HEK293 (cell line): ENCODE results near the gene TRPM8.
A peak's percentile ranks its signal among the peaks of the same experiment; 100 is the strongest.

Experiments
- CTCF ChIA-PET: fragments of 350-600 bp; formaldehyde crosslinking; extraction: SDS; loops from one replicate; lab custom pipeline; 2021; ENCODE audit warnings: antibody characterized with exemption; lab: Yijun Ruan, JAX
- POLR2A ChIA-PET: fragments of 300-600 bp; formaldehyde crosslinking; extraction: SDS; loops from one replicate; lab custom pipeline; 2020; ENCODE audit warnings: antibody characterized with exemption, inconsistent platforms; lab: Yijun Ruan, JAX
- H3K27ac ChIP-seq: fragments of 200-500 bp; sonication (Bioruptor generic); 2 replicates; pipeline ENCODE4 v1.5.1; 2014; ENCODE audit warnings: low read depth, low read length, control low read depth, inconsistent platforms; ENCODE audit errors: extremely low read depth
- H3K36me3 ChIP-seq, 2 experiments: fragments of 200-500 bp in 1 of 2; sonication (Bioruptor generic) in 1 of 2; 1 replicate in 1 of 2; 2 replicates in 1 of 2; pipeline ENCODE4 v1.5.1; 2014 to 2017; ENCODE audit warnings: inconsistent platforms in 2 of 2, low read length in 2 of 2; ENCODE audit not compliant: control insufficient read depth in 2 of 2, insufficient read depth in 1 of 2
- H3K4me1 ChIP-seq: fragments of 200-500 bp; sonication (Bioruptor generic); 2 replicates; pipeline ENCODE4 v1.5.1; 2014; ENCODE audit warnings: mild to moderate bottlenecking, low read length, inconsistent platforms; ENCODE audit not compliant: control insufficient read depth, insufficient read depth
- H3K4me3 ChIP-seq: 2 replicates; pipeline ENCODE4 v1.5.1; 2011; ENCODE audit warnings: low read depth, mild to moderate bottlenecking, control low read depth, low read length, moderate library complexity
- H3K9me3 ChIP-seq: fragments of 200-500 bp; sonication (Bioruptor generic); 2 replicates; pipeline ENCODE4 v1.5.1; 2014; ENCODE audit warnings: low read depth, low read length, inconsistent platforms; ENCODE audit not compliant: control insufficient read depth, insufficient read depth
- GLI4 ChIP-seq: fragments of 450-650 bp; formaldehyde crosslinking; IDR thresholded peaks from 2 replicates; pipeline ENCODE4 v1.5.1; 2016; ENCODE audit warnings: missing biosample characterization, missing genetic modification characterization
- OSR2 ChIP-seq: fragments of 450-650 bp; formaldehyde crosslinking; IDR thresholded peaks from 2 replicates; pipeline ENCODE4 v1.5.1; 2016; ENCODE audit warnings: missing biosample characterization, missing genetic modification characterization
- SCRT2 ChIP-seq: fragments of 450-650 bp; formaldehyde crosslinking; IDR thresholded peaks from 2 replicates; pipeline ENCODE4 v1.5.1; 2016; ENCODE audit warnings: missing biosample characterization, missing genetic modification characterization
- ZBTB1 ChIP-seq: fragments of 450-650 bp; formaldehyde crosslinking; IDR thresholded peaks from 2 replicates; pipeline ENCODE4 v1.5.1; 2016; ENCODE audit warnings: missing biosample characterization, missing genetic modification characterization
- ZBTB8A ChIP-seq: fragments of 450-650 bp; formaldehyde crosslinking; IDR thresholded peaks from 2 replicates; pipeline ENCODE4 v1.5.1; 2016; ENCODE audit warnings: missing biosample characterization, missing genetic modification characterization
- ZFP3 ChIP-seq: fragments of 450-650 bp; formaldehyde crosslinking; IDR thresholded peaks from 2 replicates; pipeline ENCODE4 v1.5.1; 2016; ENCODE audit warnings: low read depth, missing biosample characterization, missing genetic modification characterization
- ZFP69B ChIP-seq: fragments of 450-650 bp; formaldehyde crosslinking; IDR thresholded peaks from 2 replicates; pipeline ENCODE4 v1.5.1; 2016; ENCODE audit warnings: missing biosample characterization, missing genetic modification characterization
- ZNF239 ChIP-seq: fragments of 450-650 bp; formaldehyde crosslinking; IDR thresholded peaks from 2 replicates; pipeline ENCODE4 v1.5.1; 2016; ENCODE audit warnings: missing biosample characterization, missing genetic modification characterization
- ZNF311 ChIP-seq: fragments of 450-650 bp; formaldehyde crosslinking; IDR thresholded peaks from 2 replicates; pipeline ENCODE4 v1.5.1; 2017; ENCODE audit warnings: missing biosample characterization, missing genetic modification characterization, borderline replicate concordance
- ZNF791 ChIP-seq: fragments of 450-650 bp; formaldehyde crosslinking; IDR thresholded peaks from 2 replicates; pipeline ENCODE4 v1.5.1; 2016; ENCODE audit warnings: missing biosample characterization, missing genetic modification characterization
- TF ChIP-seq, protein P1 (sequence below): fragments of 450-650 bp; formaldehyde crosslinking; IDR thresholded peaks from 2 replicates; pipeline ENCODE4 v1.5.1; 2016; ENCODE audit warnings: missing biosample characterization, missing genetic modification characterization
- TF ChIP-seq, protein P2 (sequence below): fragments of 450-650 bp; formaldehyde crosslinking; optimal IDR thresholded peaks from 2 replicates; pipeline ENCODE3; 2016; ENCODE audit warnings: missing biosample characterization, mild to moderate bottlenecking, missing genetic modification characterization
- TF ChIP-seq, protein P3 (sequence below): fragments of 450-650 bp; formaldehyde crosslinking; IDR thresholded peaks from 2 replicates; pipeline ENCODE4 v1.5.1; 2017; ENCODE audit warnings: missing biosample characterization, missing genetic modification characterization
- TF ChIP-seq, protein P4 (sequence below): fragments of 450-650 bp; formaldehyde crosslinking; IDR thresholded peaks from 2 replicates; pipeline ENCODE4; 2016; ENCODE audit warnings: missing biosample characterization, missing genetic modification characterization
- TF ChIP-seq, protein P5 (sequence below): fragments of 450-650 bp; formaldehyde crosslinking; IDR thresholded peaks from 2 replicates; pipeline ENCODE4 v1.5.1; 2016; ENCODE audit warnings: missing biosample characterization, missing genetic modification characterization
- TF ChIP-seq, protein P6 (sequence below): fragments of 450-650 bp; formaldehyde crosslinking; IDR thresholded peaks from 2 replicates; pipeline ENCODE4 v1.5.1; 2016; ENCODE audit warnings: missing biosample characterization, missing genetic modification characterization

Gene TRPM8

DNA sequence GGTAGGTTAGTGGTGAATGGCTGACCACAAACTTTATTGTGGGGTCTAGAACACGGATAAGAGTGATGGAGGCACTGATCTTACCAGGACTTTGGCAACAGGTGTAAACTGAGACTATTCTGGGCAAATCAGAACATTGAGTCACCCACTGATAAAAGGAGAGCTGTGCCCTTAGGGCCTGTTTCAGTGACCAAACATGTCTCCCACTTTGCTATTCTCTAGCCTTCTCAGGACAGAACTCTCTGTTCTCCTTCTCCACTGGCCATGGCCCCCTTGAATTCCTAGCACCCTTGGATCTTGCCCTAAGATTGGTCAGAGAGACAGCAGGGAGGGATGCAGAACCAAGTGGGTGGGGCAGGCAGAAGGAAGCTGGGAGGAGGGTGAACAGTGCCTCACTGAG lies 18.3 kb downstream of the TRPM8 start:
- CTCF ChIA-PET: no interaction called here

DNA sequence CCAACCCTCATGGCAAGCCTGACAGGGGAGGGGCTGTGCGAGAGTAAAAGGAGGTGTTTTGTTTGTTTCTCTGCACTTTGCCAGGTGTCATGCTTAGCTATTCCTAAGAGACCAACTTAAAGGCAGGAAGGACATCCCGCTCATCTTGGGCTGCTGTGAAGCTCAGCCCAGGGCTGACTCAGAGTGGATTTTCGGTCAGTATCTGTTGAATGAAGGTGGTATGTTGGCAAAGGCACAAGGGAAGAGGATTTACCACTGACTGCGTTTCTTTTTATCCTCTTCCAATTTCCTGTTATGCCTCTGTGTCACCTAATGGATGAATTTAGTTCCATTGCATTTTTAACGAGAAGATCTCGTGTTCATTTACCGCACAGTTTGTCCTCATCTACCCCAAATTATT lies 18.9 kb downstream of the TRPM8 start:
- H3K4me1 ChIP-seq: no peaks in the 10 kb centered on the region
- no peak overlapping the region for H3K27ac ChIP-seq
- no peak overlapping the region for H3K4me3 ChIP-seq
- TF ChIP-seq OSR2 (tag by site-specific recombination) (no peak), ZFP69B (tag by site-specific recombination) (no peak), GLI4 (tag by site-specific recombination) (no peak), ZBTB8A (tag by site-specific recombination) (no peak)
- TF ChIP-seq, protein P1, sequence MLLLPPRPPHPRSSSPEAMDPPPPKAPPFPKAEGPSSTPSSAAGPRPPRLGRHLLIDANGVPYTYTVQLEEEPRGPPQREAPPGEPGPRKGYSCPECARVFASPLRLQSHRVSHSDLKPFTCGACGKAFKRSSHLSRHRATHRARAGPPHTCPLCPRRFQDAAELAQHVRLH (tag by site-specific recombination): no peak
- TF ChIP-seq, protein P2, sequence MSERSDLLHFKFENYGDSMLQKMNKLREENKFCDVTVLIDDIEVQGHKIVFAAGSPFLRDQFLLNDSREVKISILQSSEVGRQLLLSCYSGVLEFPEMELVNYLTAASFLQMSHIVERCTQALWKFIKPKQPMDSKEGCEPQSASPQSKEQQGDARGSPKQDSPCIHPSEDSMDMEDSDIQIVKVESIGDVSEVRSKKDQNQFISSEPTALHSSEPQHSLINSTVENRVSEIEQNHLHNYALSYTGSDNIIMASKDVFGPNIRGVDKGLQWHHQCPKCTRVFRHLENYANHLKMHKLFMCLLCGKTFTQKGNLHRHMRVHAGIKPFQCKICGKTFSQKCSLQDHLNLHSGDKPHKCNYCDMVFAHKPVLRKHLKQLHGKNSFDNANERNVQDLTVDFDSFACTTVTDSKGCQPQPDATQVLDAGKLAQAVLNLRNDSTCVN (tag by site-specific recombination): no peak
- POLR2A ChIA-PET: no interaction called here
- H3K9me3 ChIP-seq: no peaks in the 10 kb centered on the region
- CTCF ChIA-PET: no interaction called here
- no peaks in the 10 kb centered on the region for H3K36me3 ChIP-seq

More for the DNA sequence above, 18.3 kb downstream of the TRPM8 start:
- Histone ChIP-seq H3K9me3 (no peaks in the 10 kb centered on the region), H3K36me3 (no peaks in the 10 kb centered on the region), H3K4me1 (no peaks in the 10 kb centered on the region), H3K27ac (no peak overlapping the region), H3K4me3 (no peak overlapping the region)
- POLR2A ChIA-PET: no interaction called here
- no peak for TF ChIP-seq ZBTB1 (tag by site-specific recombination)
- TF ChIP-seq SCRT2 (tag by site-specific recombination): peak; percentile 42; the same call in 1 of the 2 replicates

DNA sequence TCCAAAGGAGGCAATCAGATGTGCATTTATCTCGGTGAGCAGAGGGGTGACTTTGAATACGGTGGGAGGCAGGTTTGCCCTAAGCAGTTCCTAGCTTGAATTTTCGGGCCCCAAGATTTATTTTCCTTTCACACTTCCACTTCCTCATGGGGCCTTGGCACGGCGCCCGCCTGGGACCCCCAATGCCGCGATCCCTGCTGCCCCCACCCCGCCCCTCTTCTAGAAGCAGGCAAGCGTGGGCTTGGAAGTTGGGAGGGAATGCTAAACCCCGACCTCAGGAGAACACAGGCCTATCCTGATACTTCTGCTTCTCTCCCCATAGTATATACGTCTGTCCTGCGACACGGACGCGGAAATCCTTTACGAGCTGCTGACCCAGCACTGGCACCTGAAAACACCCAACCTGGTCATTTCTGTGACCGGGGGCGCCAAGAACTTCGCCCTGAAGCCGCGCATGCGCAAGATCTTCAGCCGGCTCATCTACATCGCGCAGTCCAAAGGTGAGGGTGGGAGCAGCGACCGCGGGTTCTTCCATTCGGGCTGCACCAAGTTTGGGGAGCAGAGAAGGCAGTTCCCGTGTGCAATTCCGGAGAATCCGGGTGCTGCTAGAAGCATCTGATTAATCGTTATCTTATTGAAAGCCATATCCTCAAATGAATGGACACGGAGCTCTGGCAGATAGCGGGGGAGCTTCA lies 21.6 kb downstream of the TRPM8 start:
- Histone ChIP-seq H3K4me3 (no peak overlapping the region), H3K4me1 (no peaks in the 10 kb centered on the region), H3K27ac (no peak overlapping the region), H3K9me3 (no peaks in the 10 kb centered on the region), H3K36me3 (no peaks in the 10 kb centered on the region)
- no peak for TF ChIP-seq ZNF791 (tag by site-specific recombination)
- no peak for TF ChIP-seq SCRT2 (tag by site-specific recombination)
- TF ChIP-seq, protein P3, sequence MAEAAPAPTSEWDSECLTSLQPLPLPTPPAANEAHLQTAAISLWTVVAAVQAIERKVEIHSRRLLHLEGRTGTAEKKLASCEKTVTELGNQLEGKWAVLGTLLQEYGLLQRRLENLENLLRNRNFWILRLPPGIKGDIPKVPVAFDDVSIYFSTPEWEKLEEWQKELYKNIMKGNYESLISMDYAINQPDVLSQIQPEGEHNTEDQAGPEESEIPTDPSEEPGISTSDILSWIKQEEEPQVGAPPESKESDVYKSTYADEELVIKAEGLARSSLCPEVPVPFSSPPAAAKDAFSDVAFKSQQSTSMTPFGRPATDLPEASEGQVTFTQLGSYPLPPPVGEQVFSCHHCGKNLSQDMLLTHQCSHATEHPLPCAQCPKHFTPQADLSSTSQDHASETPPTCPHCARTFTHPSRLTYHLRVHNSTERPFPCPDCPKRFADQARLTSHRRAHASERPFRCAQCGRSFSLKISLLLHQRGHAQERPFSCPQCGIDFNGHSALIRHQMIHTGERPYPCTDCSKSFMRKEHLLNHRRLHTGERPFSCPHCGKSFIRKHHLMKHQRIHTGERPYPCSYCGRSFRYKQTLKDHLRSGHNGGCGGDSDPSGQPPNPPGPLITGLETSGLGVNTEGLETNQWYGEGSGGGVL (tag by site-specific recombination): no peak
- TF ChIP-seq, protein P4, sequence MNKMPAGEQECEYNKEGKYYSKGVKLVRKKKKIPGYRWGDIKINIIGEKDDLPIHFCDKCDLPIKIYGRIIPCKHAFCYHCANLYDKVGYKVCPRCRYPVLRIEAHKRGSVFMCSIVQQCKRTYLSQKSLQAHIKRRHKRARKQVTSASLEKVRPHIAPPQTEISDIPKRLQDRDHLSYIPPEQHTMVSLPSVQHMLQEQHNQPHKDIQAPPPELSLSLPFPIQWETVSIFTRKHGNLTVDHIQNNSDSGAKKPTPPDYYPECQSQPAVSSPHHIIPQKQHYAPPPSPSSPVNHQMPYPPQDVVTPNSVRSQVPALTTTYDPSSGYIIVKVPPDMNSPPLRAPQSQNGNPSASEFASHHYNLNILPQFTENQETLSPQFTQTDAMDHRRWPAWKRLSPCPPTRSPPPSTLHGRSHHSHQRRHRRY: no peak
- TF ChIP-seq, protein P5, sequence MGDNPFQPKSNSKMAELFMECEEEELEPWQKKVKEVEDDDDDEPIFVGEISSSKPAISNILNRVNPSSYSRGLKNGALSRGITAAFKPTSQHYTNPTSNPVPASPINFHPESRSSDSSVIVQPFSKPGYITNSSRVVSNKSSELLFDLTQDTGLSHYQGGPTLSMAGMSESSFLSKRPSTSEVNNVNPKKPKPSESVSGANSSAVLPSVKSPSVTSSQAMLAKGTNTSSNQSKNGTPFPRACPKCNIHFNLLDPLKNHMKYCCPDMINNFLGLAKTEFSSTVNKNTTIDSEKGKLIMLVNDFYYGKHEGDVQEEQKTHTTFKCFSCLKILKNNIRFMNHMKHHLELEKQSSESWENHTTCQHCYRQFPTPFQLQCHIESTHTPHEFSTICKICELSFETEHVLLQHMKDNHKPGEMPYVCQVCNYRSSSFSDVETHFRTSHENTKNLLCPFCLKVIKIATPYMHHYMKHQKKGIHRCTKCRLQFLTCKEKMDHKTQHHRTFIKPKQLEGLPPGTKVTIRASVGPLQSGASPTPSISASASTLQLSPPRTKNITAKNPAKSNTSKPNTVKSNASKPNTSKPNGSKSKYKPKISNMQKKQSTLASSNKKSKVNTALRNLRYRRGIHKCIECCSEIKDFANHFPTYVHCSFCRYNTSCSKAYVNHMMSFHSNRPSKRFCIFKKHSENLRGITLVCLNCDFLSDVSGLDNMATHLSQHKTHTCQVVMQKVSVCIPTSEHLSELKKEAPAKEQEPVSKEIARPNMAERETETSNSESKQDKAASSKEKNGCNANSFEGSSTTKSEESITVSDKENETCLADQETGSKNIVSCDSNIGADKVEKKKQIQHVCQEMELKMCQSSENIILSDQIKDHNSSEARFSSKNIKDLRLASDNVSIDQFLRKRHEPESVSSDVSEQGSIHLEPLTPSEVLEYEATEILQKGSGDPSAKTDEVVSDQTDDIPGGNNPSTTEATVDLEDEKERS (tag by site-specific recombination): no peak
- TF ChIP-seq ZFP3 (tag by site-specific recombination): no peak
- no peak for TF ChIP-seq ZNF311
- no peak for TF ChIP-seq ZNF239
- TF ChIP-seq, protein P6, sequence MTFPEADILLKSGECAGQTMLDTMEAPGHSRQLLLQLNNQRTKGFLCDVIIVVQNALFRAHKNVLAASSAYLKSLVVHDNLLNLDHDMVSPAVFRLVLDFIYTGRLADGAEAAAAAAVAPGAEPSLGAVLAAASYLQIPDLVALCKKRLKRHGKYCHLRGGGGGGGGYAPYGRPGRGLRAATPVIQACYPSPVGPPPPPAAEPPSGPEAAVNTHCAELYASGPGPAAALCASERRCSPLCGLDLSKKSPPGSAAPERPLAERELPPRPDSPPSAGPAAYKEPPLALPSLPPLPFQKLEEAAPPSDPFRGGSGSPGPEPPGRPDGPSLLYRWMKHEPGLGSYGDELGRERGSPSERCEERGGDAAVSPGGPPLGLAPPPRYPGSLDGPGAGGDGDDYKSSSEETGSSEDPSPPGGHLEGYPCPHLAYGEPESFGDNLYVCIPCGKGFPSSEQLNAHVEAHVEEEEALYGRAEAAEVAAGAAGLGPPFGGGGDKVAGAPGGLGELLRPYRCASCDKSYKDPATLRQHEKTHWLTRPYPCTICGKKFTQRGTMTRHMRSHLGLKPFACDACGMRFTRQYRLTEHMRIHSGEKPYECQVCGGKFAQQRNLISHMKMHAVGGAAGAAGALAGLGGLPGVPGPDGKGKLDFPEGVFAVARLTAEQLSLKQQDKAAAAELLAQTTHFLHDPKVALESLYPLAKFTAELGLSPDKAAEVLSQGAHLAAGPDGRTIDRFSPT (tag by site-specific recombination): no peak
- ChIA-PET CTCF (interaction anchor here (1.0 kb wide), 1 partner anchor 9 kb away, joined by 4 read pairs; no protein-coding TSS in a partner anchor), POLR2A (no interaction called here)
